ENCODE measurements around the gene FAM234A.

Gene FAM234A

DNA sequence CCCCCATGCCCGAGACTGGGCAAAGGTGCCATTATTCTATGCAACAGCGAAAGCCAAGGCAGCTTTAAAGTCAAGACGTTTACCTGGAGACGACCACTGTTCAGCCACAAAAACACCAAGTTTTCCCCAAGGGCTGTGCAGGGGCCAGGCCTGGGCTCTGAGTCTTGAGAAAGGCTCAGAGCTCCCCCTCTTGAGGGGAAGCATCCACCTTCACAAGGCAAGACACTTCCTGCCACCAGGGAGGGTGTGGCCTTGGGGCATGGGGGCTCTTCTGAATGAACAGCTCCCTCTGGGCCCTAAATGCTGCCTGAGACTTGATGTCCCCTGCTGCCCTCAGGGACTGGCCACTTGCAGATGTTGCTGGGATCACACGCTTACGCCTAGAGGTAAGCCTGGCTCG, 74.9 kb downstream of the FAM234A start:
- no peak for TF ChIP-seq CTCF (IDR thresholded peaks at IDR 0.05; ENCODE audit: low read depth, low read length)
- no peak for TF ChIP-seq POLR2A (IDR thresholded peaks at IDR 0.05; ENCODE audit: extremely low read depth, insufficient read length)
- TF ChIP-seq, protein P1, sequence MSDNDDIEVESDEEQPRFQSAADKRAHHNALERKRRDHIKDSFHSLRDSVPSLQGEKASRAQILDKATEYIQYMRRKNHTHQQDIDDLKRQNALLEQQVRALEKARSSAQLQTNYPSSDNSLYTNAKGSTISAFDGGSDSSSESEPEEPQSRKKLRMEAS (IDR thresholded peaks at IDR 0.05; ENCODE audit: low read depth, low read length) = no peak
- no peak for TF ChIP-seq MYC (IDR thresholded peaks at IDR 0.05; ENCODE audit: low read depth, low read length)
- H3K4me3 ChIP-seq (ENCODE audit: low read depth, low read length) = no peak overlapping the region
- DNase-seq (ENCODE audit: low read depth) = peak; percentile 56

DNA sequence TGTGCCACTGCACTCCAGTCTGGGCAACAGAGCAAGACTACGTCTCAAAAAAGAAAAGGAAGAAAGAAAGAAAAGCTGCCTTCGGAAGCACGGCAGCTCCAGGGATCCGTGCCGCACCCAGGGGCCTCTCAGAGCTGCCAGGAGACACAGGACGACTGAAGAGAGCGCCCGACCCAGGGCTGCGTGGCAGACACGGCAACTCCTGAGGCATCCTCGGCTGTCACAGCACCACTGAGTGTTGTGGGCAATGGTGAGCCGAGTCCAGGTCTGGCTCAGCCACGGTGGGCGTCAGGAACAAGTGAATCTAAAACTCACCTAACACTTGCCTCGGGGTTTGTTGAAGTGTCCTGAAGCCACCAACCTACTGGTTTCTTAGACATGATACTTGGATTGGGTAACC, 77.1 kb downstream of the FAM234A start:
- no peak overlapping the region for H3K4me3 ChIP-seq (ENCODE audit: low read depth, low read length)
- TF ChIP-seq CTCF (IDR thresholded peaks at IDR 0.05; ENCODE audit: low read depth, low read length) (no peak), MYC (IDR thresholded peaks at IDR 0.05; ENCODE audit: low read depth, low read length) (no peak), POLR2A (IDR thresholded peaks at IDR 0.05; ENCODE audit: extremely low read depth, insufficient read length) (no peak)
- no peak for DNase-seq (ENCODE audit: low read depth)

DNA sequence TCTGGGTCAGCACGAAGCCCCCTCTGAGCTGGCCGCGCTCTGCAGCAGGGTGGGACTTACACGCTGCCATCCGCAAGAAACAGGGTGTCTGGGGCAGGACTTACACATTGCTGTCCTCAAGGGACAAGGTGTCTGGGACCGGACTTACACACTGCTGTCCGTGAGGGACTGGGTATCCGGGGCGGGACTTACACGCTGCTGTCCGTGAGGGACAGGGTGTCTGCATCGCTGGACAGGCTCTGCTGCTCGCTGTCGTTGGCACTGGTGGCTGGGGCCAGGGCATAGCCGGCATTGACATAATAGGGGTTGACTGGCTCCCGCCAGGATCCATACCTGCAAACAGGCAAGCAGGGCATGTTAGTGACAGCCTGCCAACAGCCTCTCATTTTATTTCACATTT, 79.7 kb downstream of the FAM234A start:
- no peak for DNase-seq (ENCODE audit: low read depth)
- H3K4me3 ChIP-seq (ENCODE audit: low read depth, low read length) = no peak overlapping the region
- TF ChIP-seq CTCF (IDR thresholded peaks at IDR 0.05; ENCODE audit: low read depth, low read length) (no peak), POLR2A (IDR thresholded peaks at IDR 0.05; ENCODE audit: extremely low read depth, insufficient read length) (no peak), MYC (IDR thresholded peaks at IDR 0.05; ENCODE audit: low read depth, low read length) (no peak)
- TF ChIP-seq, protein P1 (IDR thresholded peaks at IDR 0.05; ENCODE audit: low read depth, low read length) = no peak

DNA sequence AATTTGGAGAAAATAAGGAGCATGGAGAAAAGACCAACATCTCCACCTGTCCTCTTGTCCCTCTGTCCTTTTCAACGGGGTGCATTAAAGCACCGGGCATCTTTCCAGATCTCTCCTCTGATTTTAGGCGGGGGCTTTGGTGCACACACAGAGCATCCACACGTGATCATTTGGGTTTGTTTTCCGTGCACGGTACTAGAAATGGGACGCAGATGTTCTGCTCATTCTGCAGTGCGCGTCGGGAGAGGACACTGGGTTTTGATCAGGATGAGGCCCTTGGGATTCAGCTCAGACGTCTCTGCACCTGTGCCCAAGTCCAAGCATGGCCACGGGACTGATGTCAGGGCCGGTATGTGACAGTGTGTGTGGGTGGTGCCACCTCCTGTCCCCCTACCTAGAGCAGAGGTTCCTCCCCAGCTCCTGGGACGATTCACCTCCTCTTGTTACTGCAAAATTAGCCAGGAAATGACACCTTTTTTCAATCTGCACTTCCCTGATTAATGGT, 80.2 kb downstream of the FAM234A start:
- H3K4me3 ChIP-seq (ENCODE audit: low read depth, low read length) = no peak overlapping the region
- no peak for DNase-seq (ENCODE audit: low read depth)
- TF ChIP-seq MYC (IDR thresholded peaks at IDR 0.05; ENCODE audit: low read depth, low read length) = no peak
- no peak for TF ChIP-seq CTCF (IDR thresholded peaks at IDR 0.05; ENCODE audit: low read depth, low read length)
- TF ChIP-seq POLR2A (IDR thresholded peaks at IDR 0.05; ENCODE audit: extremely low read depth, insufficient read length) = no peak
- TF ChIP-seq, protein P1 (IDR thresholded peaks at IDR 0.05; ENCODE audit: low read depth, low read length) = no peak
